Astrocyte (in vitro differentiated cells and primary cell): ENCODE results near the gene PAMR1.

Source experiments
- CTCF ChIP-seq: IDR thresholded peaks from 2 replicates; pipeline ENCODE4 v1.5.1; 2011; ENCODE audit warnings: low read depth, mild to moderate bottlenecking, inconsistent platforms, low read length, moderate library complexity; ENCODE audit not compliant: insufficient read depth
- EZH2 ChIP-seq: IDR thresholded peaks from 2 replicates; pipeline ENCODE4 v1.6.1; 2012; ENCODE audit warnings: mild to moderate bottlenecking, low read length, inconsistent platforms; ENCODE audit not compliant: insufficient read depth

DNA sequence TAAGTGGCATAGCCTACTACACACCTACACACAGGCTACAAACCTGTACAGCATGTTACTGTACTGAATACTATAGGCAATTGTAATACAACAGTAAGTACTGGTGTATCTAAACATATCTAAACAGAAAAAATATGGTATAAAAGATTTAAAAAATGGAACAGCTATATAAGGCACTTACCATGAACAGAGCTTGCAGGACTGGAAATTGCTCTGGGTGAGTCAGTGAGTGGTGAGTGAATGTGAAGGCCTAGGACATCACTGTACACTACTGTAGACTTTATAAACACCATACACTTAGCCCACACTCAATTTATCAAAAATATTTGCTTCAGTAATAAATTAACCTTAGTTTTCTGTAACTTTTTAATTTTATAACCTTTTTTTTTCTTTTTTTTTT lies 24.7 kb downstream of the PAMR1 start:
- TF ChIP-seq CTCF (no peak), EZH2 (no peak)
